Thoracic aorta (tissue), 2 donors: Measurements from ENCODE around the gene KIF13A. TPM values are rescaled to one million over a fixed set of nuclear protein-coding genes. Genes with fewer than 3 reads are reported as not detected.

ENCODE experiments used
- ATAC-seq: fragments of 150-250 bp; one replicate; pipeline ENCODE4 v1.8.0; 2017; ENCODE audit warnings: low read depth; ENCODE audit not compliant: insufficient number of reproducible peaks, low FRiP score
- DNase-seq: peaks from one replicate; pipeline ENCODE4 v3.0.0-alpha.2; 2020; ENCODE audit warnings: low spot score
- H3K27ac ChIP-seq, 2 donors: fragments of 200-600 bp; sonication (generic); 1 replicate in 1 of 2; 2 replicates in 1 of 2; pipeline ENCODE4 v1.5.1; 2016; ENCODE audit warnings: mild to moderate bottlenecking in 2 of 2, moderate library complexity in 2 of 2
- H3K27me3 ChIP-seq: fragments of 200-600 bp; sonication (generic); replicated peaks from 2 replicates; pipeline ENCODE4 v1.6.0; 2016; ENCODE audit warnings: mild to moderate bottlenecking; ENCODE audit not compliant: insufficient read depth
- H3K36me3 ChIP-seq: fragments of 200-600 bp; sonication (generic); one replicate; pipeline ENCODE4 v1.5.1; 2016
- H3K4me1 ChIP-seq, 2 donors: fragments of 200-600 bp; sonication (generic); 1 replicate in 1 of 2; 2 replicates in 1 of 2; pipeline versions ENCODE4 v1.5.1 to v1.6.0; 2016; ENCODE audit warnings: low read depth in 2 of 2, mild to moderate bottlenecking in 1 of 2; ENCODE audit not compliant: control insufficient read depth in 1 of 2
- H3K4me3 ChIP-seq: fragments of 200-600 bp; sonication (generic); 2 replicates; pipeline ENCODE4 v1.5.1; 2016; ENCODE audit warnings: mild to moderate bottlenecking
- H3K9me3 ChIP-seq: fragments of 200-600 bp; sonication (generic); 2 replicates; pipeline ENCODE4 v1.5.1; 2016
- total RNA-seq, 2 donors: library from RNA; depleted of rRNA; stranded (reverse); fragments of >200 nt; gene quantifications; one replicate each; pipeline versions ENCODE4 v1.1.0 to v1.2.3, GENCODE V29; 2016
- TF ChIP-seq, protein P1 (sequence below): fragments of 200-600 bp; sonication (generic); IDR thresholded peaks from one replicate; pipeline ENCODE4 v1.5.1; 2019; ENCODE audit warnings: antibody characterized with exemption

Gene KIF13A
- total RNA-seq, 2 donors from 2014 or later = 79.3 to 98.0 TPM

DNA sequence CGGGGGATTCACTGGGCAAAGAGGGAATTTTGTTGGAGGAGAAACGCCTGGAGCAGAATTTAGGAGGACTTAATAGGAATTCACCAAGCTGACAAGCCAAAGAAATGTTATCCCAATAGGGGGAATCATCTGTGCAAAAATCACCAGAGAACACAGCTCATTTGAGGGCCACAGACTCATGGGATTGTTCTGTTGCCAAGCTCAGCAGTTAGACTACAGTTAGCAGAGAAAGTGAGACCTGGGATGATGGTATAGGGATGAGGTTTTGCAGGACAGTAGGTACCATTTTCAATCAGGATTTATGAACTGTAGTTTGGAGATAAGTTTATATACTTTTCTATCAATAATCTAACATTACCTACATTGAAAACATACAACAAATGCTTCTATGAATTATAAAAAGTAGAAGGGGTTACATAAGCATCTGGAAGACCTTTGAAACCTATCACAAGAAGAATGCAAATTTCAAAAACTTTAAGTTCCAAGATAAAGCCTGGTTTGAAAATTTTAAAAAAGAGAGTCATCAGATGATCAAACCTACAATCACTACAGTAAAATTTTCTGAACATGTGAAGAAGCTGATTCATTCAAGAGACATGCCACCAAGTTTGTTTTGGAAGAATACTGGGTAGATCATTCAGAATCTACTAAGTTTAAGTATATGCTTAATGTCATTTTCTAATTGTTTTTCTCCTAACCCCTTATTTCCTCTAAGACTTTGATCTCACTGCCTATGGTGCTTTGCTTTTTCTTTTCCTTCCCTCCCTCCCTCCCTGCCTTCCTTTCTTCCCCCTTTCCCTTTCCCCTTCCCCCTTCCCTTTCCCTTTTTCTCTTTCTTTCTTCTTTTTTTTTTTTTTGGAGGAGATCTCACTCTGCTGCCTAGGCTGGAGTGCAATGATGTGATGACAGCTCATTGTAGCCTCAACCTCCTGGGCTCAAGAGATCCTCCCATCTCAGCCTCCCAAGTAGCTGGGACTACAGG is 81.5 kb downstream of the KIF13A start:
- no peaks in the 10 kb centered on the region for H3K36me3 ChIP-seq
- H3K27me3 ChIP-seq = no peaks in the 10 kb centered on the region
- peak overlapping the region in 1 of 2 donors; percentile 49 for H3K27ac ChIP-seq
- TF ChIP-seq, protein P1, sequence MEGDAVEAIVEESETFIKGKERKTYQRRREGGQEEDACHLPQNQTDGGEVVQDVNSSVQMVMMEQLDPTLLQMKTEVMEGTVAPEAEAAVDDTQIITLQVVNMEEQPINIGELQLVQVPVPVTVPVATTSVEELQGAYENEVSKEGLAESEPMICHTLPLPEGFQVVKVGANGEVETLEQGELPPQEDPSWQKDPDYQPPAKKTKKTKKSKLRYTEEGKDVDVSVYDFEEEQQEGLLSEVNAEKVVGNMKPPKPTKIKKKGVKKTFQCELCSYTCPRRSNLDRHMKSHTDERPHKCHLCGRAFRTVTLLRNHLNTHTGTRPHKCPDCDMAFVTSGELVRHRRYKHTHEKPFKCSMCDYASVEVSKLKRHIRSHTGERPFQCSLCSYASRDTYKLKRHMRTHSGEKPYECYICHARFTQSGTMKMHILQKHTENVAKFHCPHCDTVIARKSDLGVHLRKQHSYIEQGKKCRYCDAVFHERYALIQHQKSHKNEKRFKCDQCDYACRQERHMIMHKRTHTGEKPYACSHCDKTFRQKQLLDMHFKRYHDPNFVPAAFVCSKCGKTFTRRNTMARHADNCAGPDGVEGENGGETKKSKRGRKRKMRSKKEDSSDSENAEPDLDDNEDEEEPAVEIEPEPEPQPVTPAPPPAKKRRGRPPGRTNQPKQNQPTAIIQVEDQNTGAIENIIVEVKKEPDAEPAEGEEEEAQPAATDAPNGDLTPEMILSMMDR = no peak
- no peak for DNase-seq
- H3K4me1 ChIP-seq = peaks cover 35 to 54% of the 10 kb centered on the region in 2 donors
- H3K4me3 ChIP-seq = no peak overlapping the region
- no peaks in the 10 kb centered on the region for H3K9me3 ChIP-seq
- no peak for ATAC-seq

DNA sequence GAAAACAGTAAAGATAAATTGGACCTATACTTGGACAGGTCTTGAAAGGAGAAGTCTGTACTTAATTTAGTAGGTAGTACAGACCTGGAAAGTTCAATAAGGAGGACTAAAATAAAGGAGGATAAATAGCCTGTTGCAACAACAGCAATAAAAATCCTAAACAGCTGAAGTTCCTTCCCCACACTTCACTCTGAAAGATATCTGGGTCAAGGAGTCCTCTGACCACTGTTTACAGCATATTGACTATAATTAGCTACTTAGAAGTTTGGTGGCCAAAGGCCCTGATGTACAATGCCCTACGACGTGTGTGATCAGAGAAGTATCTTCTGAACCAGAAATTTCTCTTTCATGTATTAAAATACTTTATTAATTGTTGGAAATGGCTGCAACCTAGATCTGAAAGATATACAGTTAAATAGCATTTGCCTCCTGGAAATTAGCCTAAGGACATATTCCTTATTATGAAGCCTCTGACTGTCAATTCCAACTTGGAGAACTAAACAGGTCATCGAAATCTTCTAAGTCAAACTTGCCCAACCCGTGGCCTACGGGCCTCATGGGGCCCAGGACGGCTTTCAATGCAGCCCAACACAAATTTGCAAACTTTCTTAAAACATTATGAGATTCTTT is 82.8 kb downstream of the KIF13A start:
- Histone ChIP-seq H3K27ac (no peak overlapping the region), H3K4me1 (peaks cover 35 to 50% of the 10 kb centered on the region in 2 donors)
- no peak for DNase-seq

DNA sequence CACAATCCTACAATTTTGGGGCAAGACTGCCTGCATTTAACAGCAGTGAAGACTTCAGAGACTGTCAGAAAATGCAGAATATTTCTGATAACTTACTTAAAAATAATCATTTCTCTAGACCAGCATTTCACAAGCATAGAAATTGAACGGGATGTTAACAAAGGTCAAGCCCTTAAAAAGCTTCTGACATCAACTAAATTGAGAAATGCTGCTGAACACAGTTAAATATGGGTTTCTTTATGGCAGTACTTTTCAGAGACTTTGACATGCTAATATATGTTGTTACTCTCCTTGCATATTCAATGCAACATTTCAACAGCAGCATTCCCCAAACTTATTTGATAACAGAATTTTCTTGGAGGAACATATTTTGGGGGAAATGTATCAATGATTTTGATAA is 84.5 kb downstream of the KIF13A start:
- Histone ChIP-seq H3K4me1 (peaks cover 27 to 44% of the 10 kb centered on the region in 2 donors), H3K36me3 (no peaks in the 10 kb centered on the region), H3K9me3 (no peaks in the 10 kb centered on the region), H3K4me3 (no peak overlapping the region), H3K27ac (no peak overlapping the region), H3K27me3 (no peaks in the 10 kb centered on the region)
- DNase-seq (no peak), ATAC-seq (no peak)
- TF ChIP-seq, protein P1 = no peak

More for the DNA sequence above, 82.8 kb downstream of the KIF13A start:
- no peaks in the 10 kb centered on the region for H3K27me3 ChIP-seq
- no peaks in the 10 kb centered on the region for H3K9me3 ChIP-seq
- ATAC-seq = no peak
- TF ChIP-seq, protein P1 = no peak
- H3K4me3 ChIP-seq = no peak overlapping the region
- no peaks in the 10 kb centered on the region for H3K36me3 ChIP-seq

DNA sequence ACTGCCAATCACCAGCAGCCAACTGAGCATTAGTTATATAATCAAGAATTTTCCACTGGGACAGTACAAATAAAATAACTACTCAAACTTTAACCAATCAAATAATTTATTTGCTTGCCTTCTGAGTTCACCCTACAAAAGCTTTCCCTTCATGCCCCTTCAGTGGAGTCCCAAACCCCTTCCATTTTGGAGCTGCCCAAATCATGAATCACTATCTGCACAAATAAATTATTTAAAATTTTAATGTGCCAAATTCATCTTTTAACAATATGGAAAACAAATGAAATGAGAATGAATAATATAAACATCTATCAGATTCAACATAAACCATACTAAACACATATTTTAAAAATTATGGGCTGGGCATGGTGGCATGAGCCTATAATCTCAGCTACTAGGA is 85.9 kb downstream of the KIF13A start:
- TF ChIP-seq, protein P1 = no peak
- ATAC-seq = no peak
- no peak for DNase-seq
- Histone ChIP-seq H3K4me3 (no peak overlapping the region), H3K36me3 (peaks cover 7% of the 10 kb centered on the region), H3K27ac (no peak overlapping the region), H3K9me3 (no peaks in the 10 kb centered on the region), H3K4me1 (peaks cover 15 to 29% of the 10 kb centered on the region in 2 donors), H3K27me3 (no peaks in the 10 kb centered on the region)

DNA sequence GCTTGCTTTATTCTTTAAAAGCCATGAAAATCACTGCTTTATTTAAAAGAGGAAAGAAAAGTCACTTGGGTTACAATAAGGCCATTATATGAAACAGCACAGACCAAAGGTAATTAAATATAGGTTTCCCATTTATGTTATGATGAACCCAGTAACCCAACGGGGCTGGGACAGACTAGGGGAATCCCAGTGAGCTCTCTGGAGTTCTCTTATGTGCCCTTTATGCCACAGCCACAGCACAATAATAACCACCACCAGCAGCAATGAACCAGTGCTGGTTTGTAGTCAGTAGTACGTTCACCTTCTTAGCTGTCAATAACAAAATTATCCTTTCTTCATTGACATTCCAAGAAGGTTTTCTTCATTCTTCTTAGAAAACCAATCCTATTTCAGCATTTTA is 87.4 kb downstream of the KIF13A start:
- ATAC-seq = no peak
- no peak overlapping the region for H3K4me3 ChIP-seq
- peaks cover 7% of the 10 kb centered on the region for H3K9me3 ChIP-seq
- TF ChIP-seq, protein P1 = no peak
- no peak overlapping the region for H3K27ac ChIP-seq
- peaks cover 15% of the 10 kb centered on the region for H3K36me3 ChIP-seq
- no peaks in the 10 kb centered on the region for H3K27me3 ChIP-seq
- no peak for DNase-seq
- peaks cover 6 to 15% of the 10 kb centered on the region in 2 donors for H3K4me1 ChIP-seq
